Stimulated activated CD4-positive, alpha-beta T cell treated with anti-CD3 and anti-CD28 coated beads, TNF-alpha, amount 100 ng/mL, for 24 hours (primary cell): ENCODE results near the gene SRPRB.

ENCODE experiments used
- DNase-seq, 3 experiments: peaks; one replicate each; pipeline ENCODE4 v3.0.0-alpha.2; 2020; ENCODE audit warnings: low read depth in 3 of 3

Gene SRPRB

DNA sequence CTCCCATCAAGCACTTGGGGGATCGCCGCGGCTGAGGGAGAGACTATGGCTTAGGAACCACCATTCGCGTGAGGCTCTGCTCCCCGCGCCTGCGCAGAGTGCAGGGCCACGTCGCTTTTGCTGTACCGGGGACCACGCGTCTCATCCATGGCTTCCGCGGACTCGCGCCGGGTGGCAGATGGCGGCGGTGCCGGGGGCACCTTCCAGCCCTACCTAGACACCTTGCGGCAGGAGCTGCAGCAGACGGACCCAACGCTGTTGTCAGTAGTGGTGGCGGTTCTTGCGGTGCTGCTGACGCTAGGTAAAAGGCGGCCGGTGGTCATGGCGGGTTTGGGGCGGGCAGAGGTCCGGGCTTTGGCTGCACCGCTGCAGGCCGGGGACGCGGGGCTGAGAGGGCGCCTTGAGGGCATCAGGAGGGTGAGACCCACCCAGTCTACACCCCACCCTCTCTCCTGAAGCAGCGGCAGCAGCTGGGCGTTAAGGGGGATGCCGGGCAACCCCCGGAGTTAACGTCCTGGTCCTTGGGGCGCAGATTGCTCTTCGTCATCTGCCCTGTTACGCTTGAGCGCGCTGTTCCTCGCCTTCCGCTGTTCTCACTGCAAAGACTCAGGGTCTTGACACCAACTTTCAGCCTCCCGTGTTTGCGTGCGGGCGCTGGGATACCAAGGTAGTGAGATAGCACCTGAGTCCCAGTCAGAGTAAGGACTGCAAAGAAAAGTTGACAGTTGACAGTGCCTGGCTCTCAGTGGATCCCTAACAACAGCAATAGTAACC, at the start of gene SRPRB:
Gene SRPRB, plus strand, starts transcription at position 114 of the 774 bp plus-strand sequence. Its CDS starts 34 bp downstream, at position 148.
- peak; percentile 89 to 95 (median 94) for DNase-seq

DNA sequence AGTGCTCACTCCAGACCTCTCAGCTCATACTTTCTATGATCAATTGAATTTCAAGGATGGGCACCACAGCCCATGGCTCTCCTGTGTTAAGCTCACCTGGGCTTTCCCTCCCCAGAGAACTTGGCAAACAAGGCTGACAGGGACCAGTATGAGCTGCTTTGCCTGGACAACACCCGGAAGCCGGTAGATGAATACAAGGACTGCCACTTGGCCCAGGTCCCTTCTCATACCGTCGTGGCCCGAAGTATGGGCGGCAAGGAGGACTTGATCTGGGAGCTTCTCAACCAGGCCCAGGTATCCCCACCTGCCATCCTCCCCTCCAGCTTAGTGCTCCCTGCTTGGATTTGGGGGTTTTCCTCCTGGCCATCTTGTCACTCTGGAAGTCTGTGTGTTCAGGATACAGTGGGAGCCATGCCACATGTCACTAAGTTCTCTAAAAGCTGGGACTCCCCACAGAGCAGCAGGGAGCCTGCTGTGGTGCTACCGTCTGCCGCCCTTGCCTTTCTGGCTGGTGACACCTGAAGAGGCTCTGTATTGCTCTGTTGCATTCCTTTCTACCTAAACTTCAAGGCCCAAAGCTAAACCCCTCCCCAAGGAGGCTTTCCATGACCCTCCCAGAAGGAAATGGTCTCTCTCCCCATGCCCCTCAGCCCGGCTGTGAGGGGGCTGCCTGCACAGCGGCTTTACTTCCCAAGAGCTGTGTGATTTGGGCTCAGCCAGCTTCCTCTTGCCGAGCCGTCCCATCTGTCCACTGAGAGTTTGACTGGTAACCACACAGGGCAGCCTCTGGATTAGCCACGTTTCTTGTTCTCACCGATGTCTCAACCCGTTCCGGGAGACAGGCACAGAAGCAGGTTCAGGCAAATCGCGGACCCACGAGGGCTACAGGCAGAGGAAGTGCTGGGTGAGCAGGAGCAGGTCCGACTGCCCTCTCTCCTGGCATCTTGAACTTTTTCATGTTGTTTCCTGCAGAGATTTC, 48.6 kb upstream of the SRPRB start:
- DNase-seq: no peak

DNA sequence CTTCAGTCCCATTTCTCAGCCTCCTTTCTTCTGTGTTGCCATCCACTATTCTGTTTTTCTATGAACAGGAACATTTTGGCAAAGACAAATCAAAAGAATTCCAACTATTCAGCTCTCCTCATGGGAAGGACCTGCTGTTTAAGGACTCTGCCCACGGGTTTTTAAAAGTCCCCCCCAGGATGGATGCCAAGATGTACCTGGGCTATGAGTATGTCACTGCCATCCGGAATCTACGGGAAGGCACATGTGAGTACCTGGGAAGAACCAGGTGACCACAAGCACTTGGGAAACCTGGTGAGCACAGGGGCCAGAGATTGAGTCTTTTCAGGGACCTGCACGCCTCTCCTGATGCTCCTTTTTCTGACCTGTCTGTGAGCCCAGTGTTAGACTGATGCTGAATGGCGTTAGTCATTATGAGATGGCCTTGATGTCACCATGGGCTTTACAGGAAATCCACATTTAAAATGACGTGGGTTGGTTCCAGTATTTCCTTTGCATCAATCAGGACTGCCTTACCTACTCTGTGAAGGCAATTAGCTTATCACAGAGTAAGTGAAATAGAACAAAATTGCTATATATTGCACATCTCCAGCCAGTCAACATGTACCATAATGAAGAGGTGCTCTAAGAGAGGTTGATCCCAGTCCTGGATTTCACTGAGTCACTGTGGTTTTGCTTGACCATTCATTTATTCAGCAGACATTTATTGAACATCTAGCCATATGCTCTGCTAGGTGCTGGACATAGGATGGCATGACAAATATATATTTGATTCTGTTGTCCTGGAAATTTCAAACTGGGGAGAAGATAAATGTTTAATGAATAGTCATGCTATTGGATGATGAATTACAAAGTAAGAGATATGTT, 47.7 kb upstream of the SRPRB start:
- DNase-seq: no peak

GRCh38 chr3:133758568-133758928, 47.1 kb upstream of the SRPRB start:
- no peak for DNase-seq

- DNase-seq: no peak
Measured at GRCh38 chr3:133758964-133759739, 46.5 kb upstream of the SRPRB start.

- no peak for DNase-seq
Measured at GRCh38 chr3:133759740-133760305, 45.8 kb upstream of the SRPRB start.

DNA sequence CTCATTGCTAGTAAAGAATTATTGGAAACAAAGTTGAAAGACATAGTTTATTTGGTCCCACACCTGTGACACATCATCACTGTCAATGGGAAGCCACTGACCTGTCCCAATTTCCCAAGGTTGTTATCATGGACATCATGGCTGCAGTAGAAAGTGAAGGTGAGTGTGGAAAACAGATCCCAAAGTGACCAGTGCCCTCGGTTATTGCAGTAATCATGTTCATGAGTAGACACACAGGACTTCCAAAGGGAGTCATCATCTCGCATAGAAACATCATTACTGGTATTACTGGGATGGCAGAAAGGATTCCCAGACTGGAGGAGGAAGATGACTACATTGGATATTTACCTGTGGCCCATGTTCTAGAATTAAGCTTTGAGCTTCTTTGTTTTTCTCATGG, 44.7 kb upstream of the SRPRB start:
- no peak for DNase-seq

- DNase-seq: no peak
Measured at GRCh38 chr3:133761605-133762484, 43.8 kb upstream of the SRPRB start.

DNA sequence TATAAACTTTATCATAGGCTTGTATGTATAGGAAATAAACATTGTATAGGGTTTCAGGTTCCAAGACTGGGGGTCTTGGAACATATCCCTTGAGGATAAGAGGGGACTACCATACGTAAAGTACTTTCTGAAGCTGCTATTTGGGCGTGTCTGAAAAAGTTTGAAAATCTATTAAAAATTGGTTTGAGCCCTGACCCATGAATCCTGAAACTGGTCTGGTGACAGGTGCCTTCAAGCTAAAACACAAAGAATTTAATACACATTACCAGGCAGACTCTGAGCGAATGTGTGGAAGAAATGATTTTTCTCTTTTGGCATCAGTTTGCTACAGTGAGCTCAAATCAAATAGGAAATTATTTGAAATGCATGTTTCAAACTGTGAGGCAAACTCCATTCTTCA, 43.1 kb upstream of the SRPRB start:
- DNase-seq: no peak

DNA sequence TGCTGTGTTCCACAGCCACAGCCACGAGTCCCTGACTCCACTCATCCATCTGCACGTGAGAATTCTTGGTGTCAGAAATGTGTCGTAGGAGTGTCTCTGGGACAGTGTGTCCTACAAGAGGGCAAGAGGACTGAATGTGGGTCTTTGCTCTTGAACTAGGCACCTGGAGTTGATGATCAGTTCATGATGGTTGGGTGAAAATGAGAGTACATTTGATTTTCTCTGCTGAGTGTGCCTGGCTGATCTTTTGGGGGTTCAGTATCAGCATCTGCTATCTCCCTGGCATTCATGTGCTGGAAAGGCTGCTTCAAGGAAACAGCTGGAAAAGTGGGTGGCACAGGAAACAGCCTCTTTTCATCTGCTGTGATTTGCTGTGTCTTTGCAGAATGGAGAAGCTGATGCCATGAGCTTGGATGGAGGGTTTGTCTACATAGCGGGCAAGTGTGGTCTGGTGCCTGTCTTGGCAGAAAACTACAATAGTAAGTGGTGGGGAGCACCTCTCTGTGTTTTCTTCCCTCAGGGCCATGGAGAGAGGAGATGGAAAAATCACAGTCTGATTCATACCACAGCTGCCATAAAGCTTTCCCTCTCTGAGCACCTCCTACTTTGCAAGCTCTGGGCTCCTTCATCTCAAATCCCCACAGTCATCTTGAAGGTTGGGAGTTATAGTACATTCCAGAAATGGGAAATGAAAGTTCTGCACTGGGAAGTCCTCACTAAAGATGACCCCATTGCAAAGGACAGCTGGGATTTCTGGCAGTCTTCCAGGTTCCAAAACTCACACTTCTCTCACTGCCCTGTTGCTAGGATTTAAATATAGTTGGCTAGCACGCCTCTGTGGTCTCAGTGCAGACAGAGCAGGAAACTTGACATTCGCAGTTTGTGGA, 41.6 kb upstream of the SRPRB start:
- DNase-seq: no peak

GRCh38 chr3:133765256-133765655, 40.4 kb upstream of the SRPRB start:
- DNase-seq: no peak

- DNase-seq: no peak
Measured at GRCh38 chr3:133767607-133768006, 38.0 kb upstream of the SRPRB start.

DNA sequence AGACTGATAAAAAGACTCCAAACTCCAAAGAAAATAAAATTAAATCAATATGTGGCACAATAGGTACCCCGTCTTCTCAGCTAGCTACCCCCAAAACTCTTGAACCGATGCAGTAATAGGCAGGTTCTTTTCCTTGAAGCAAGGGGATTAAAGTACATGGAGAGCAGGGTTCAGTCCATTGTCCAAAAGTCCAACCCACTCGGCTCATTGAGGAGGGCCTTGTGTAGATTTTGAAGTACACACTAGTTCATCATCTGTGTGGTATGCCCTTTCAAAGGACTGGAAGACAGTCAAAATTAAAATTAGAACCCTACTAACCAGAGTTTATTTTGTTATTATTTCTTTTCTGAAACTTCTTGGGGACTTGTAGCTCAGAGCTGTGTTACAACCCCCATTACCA, 36.1 kb upstream of the SRPRB start:
- DNase-seq: no peak

DNA sequence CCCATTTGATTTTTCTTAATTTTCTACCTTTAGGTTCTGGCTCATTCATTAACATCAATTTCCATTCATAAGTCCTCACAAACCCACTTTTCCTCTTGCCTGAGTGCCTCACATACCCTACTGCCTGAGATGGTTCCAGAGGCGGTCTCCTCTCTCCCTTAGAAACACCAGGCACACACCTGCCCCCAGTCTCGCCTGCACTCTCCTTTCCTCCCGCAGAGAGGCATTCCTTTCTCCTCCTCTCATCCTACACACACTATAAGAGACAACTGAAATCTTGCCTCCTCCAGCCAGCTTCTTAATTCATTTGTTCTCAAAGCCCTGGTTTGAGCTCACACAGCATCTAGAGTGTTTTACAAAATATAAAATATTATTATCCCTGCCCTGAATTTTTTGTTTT, 31.9 kb upstream of the SRPRB start:
- DNase-seq: no peak

- DNase-seq: no peak
Measured at GRCh38 chr3:133775309-133775708, 30.3 kb upstream of the SRPRB start.

DNA sequence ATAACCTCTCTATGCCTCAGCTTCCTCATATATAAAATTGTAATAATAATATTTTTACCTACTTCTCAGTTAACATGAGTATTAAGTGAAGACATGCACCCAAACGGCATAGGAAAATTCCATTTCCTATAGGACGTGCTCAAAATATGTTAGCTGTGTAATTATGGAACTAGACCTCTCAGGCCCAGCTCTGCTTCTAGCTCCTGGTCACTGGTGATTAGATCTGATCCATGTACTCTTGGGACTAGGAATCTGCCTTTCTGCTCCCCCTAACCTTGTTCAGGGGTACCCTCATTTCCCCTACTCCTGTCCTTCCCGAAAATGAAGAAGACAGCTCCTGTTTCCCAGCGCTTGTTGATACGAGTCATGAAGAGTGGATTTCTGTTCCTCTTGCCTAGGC, 29.8 kb upstream of the SRPRB start:
- DNase-seq: no peak

- no peak for DNase-seq
Measured at GRCh38 chr3:133776794-133777438, 28.7 kb upstream of the SRPRB start.
